Upper lobe of right lung (tissue), 1 donor: ENCODE data around the gene FHIT. TPM values are rescaled to one million over a fixed set of nuclear protein-coding genes. Genes with fewer than 3 reads are reported as not detected.
"Not testable (repeated sequence)": the region's sequence is repeated elsewhere in the genome, so short reads cannot be mapped to it uniquely, and the experiment has no call there.

Source experiments
- ATAC-seq: fragments of 200-7000 bp; cut with Tn5 transposase; one replicate; pipeline ENCODE4 v1.9.1; 2020; ENCODE audit warnings: mild to moderate bottlenecking, moderate library complexity
- DNase-seq: peaks from one replicate; pipeline ENCODE4 v3.0.0-alpha.2; 2020
- H3K27ac ChIP-seq: fragments of 200-600 bp; one replicate; pipeline ENCODE4 v1.8.0; 2022
- H3K27me3 ChIP-seq: fragments of 200-600 bp; one replicate; pipeline ENCODE4 v1.8.0; 2022; ENCODE audit warnings: mild to moderate bottlenecking
- H3K36me3 ChIP-seq: fragments of 200-600 bp; one replicate; pipeline ENCODE4 v1.8.0; 2022
- H3K4me1 ChIP-seq: fragments of 200-600 bp; one replicate; pipeline ENCODE4 v1.8.0; 2022
- H3K4me3 ChIP-seq: fragments of 200-600 bp; one replicate; pipeline ENCODE4 v1.8.0; 2022; ENCODE audit warnings: mild to moderate bottlenecking
- H3K9me3 ChIP-seq: fragments of 200-600 bp; one replicate; pipeline ENCODE4 v1.8.0; 2022
- intact Hi-C: fragments of 100-400 bp; cut with DNase I; formaldehyde crosslinking; loops from one replicate; pipeline ENCODE4 v1.11.0; 2022
- total RNA-seq: library from RNA; stranded (reverse); fragmentation: NEBNext Ultra II Directional; extraction: Animal tissue kit (Norgen Biotek cat#: 25700); gene quantifications from one replicate; pipeline ENCODE4 v1.2.1, GENCODE V29; 2021
- TF ChIP-seq, protein P1 (sequence below): fragments of 200-600 bp; IDR thresholded peaks from one replicate; pipeline ENCODE4 v1.8.0; 2022; ENCODE audit warnings: antibody characterized with exemption
- donor health status: DM: no; HTN: yes; CAD: no; lungs with severe emphysema.

FHIT gene
- total RNA-seq, 1 donor from 2014 or later = 9.6 TPM

DNA sequence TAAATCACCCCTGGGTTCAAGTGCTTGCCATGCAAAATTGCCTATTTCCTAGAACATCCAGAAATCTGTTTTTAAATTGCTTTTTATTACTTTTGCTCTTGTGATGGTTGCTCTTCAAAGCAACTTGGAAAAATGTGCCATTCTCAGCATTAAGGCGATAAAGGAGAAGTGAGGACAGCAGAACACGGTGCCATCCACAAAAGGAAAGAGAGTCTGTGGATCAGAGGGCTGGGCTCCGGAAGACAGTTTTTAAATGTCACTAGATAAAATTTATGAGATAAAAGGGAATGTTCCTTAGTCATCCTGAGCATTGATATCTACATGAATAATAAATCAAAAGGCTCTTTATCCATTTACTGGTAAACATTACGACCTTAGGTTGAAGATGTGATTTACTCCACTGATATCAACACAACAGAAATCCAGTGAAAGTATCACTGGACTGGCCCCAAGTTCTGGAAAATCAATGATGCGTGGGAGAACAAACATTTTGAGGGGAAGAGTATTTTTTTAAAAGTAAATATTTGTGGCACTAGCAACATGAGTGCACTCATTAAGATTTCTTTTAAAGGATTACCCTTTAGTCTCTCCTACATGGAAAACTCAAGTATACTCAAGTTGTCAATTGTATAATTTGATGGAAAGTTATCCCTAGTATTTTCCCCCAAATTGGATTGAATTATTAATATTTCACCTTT lies 554.7 kb downstream of the FHIT start:
- Histone ChIP-seq H3K36me3 (no peaks in the 10 kb centered on the region), H3K4me1 (no peaks in the 10 kb centered on the region), H3K4me3 (no peak overlapping the region), H3K27ac (no peak overlapping the region), H3K27me3 (no peaks in the 10 kb centered on the region), H3K9me3 (no peaks in the 10 kb centered on the region)
- TF ChIP-seq, protein P1, sequence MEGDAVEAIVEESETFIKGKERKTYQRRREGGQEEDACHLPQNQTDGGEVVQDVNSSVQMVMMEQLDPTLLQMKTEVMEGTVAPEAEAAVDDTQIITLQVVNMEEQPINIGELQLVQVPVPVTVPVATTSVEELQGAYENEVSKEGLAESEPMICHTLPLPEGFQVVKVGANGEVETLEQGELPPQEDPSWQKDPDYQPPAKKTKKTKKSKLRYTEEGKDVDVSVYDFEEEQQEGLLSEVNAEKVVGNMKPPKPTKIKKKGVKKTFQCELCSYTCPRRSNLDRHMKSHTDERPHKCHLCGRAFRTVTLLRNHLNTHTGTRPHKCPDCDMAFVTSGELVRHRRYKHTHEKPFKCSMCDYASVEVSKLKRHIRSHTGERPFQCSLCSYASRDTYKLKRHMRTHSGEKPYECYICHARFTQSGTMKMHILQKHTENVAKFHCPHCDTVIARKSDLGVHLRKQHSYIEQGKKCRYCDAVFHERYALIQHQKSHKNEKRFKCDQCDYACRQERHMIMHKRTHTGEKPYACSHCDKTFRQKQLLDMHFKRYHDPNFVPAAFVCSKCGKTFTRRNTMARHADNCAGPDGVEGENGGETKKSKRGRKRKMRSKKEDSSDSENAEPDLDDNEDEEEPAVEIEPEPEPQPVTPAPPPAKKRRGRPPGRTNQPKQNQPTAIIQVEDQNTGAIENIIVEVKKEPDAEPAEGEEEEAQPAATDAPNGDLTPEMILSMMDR = no peak
- ATAC-seq = no peak
- DNase-seq = no peak
- intact Hi-C loops = no loop called here

DNA sequence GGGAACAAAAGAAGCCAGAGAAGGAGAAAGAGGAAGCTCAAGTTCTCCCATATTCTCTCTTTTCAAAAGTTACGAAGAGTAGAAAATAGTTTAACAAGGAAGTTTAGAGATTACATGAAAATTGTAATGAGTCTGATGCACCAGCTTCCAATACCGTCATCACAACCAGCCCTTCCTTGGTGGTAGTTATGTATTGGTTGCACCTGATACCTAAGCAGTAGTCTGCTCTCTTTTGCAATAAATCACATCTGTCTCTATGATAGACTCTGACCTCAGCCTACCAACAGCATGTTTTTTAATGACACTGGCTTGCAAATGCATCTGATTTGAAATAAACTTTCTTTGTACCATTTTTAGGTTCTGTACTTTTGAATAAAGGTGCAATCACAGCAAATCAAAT lies 575.8 kb downstream of the FHIT start:
- ATAC-seq = no peak
- H3K27me3 ChIP-seq = no peaks in the 10 kb centered on the region
- DNase-seq = no peak
- no peak overlapping the region for H3K27ac ChIP-seq
- intact Hi-C loops = no loop called here
- no peaks in the 10 kb centered on the region for H3K4me1 ChIP-seq
- H3K9me3 ChIP-seq = no peaks in the 10 kb centered on the region
- no peaks in the 10 kb centered on the region for H3K36me3 ChIP-seq
- TF ChIP-seq, protein P1 = no peak
- no peak overlapping the region for H3K4me3 ChIP-seq

DNA sequence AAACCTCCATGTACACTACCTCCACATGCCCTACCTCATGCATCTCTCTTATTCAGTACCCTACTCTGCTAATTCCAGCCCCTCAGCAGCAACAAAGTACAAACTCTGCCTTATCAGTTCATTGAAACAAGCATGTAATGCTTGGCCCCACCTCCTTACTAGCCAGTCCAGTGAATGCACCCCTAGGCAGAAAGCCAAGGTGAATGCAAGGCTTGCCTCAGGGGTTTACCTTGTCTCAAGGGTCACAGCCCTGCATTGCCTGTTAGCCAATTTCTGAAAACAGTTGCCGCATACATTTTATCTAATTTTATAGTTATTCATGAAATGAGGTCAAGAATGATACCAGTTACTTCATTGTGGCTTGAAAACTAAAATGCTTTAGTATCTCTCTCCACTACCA lies 576.4 kb downstream of the FHIT start:
- ATAC-seq (no peak), DNase-seq (no peak)
- Histone ChIP-seq H3K36me3 (no peaks in the 10 kb centered on the region), H3K4me1 (no peaks in the 10 kb centered on the region), H3K27ac (no peak overlapping the region), H3K27me3 (no peaks in the 10 kb centered on the region), H3K4me3 (no peak overlapping the region), H3K9me3 (no peaks in the 10 kb centered on the region)
- intact Hi-C loops = no loop called here
- TF ChIP-seq, protein P1 = no peak

DNA sequence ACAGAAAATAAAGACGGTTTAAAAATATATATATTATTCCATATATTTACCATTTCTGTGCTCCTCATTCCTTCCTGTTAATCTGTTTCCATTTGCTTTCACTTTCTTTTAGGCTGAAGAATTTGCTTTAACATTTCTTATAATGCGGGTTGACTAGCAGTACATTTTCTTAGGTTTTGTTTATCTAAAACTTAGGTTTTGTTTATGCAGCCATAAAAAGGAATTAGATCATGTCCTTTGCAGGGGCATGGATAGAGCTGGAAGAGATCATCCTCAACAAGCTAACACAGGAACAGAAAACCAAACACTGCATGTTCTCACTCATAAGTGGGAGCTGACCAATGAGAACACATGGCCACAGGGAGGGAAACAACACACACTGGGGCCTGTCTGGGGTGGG lies 578.1 kb downstream of the FHIT start:
- Histone ChIP-seq H3K27me3 (no peaks in the 10 kb centered on the region), H3K4me3 (no peak overlapping the region), H3K4me1 (no peaks in the 10 kb centered on the region), H3K36me3 (no peaks in the 10 kb centered on the region), H3K9me3 (no peaks in the 10 kb centered on the region), H3K27ac (no peak overlapping the region)
- intact Hi-C loops = no loop called here
- DNase-seq (no peak), ATAC-seq (no peak)
- TF ChIP-seq, protein P1 = no peak

DNA sequence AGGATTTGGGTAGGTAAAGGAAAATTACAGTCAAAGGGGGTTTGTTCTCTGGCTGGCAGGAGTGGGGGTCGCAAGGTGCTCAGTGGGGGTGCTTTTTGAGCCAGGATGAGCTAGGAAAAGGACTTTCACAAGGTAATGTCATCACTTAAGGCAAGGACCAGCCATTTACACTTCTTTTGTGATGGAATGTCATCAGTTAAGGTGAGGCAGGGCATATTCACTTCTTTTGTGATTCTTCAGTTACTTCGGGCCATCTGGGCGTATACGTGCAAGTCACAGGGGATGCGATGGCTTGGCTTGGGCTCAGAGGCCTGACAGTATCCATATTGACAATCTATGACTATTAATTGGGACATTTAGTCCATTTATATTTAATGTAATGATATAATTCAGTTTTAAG lies 578.9 kb downstream of the FHIT start:
- H3K36me3 ChIP-seq, H3K27ac ChIP-seq, H3K4me3 ChIP-seq, H3K9me3 ChIP-seq, ATAC-seq, H3K27me3 ChIP-seq, H3K4me1 ChIP-seq, intact Hi-C loops, DNase-seq: not testable (repeated sequence)

DNA sequence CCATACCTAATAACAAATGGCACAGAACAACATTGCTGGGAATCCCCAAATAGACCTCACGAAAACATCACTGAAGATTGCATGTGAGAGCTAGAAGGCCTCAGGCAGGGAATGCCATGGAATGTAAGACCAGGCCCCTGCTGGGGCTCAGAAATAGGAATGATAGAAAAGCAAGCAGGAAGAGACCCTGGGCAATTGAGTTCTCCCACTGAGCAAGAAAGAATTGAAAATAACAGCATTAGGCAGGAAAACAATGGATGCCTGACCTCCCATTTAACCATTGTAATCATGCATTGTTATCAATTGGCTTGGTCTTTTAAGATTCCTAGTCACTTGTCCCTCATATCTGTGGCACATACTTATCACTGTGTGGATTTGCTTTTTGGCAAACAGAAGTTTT lies 581.6 kb downstream of the FHIT start:
- Histone ChIP-seq H3K27me3 (no peaks in the 10 kb centered on the region), H3K4me3 (no peak overlapping the region), H3K9me3 (no peaks in the 10 kb centered on the region), H3K36me3 (no peaks in the 10 kb centered on the region), H3K27ac (no peak overlapping the region), H3K4me1 (no peaks in the 10 kb centered on the region)
- TF ChIP-seq, protein P1 = no peak
- DNase-seq = no peak
- no peak for ATAC-seq
- intact Hi-C loops = no loop called here
